ENCODE data around the gene DUSP18.

DNA sequence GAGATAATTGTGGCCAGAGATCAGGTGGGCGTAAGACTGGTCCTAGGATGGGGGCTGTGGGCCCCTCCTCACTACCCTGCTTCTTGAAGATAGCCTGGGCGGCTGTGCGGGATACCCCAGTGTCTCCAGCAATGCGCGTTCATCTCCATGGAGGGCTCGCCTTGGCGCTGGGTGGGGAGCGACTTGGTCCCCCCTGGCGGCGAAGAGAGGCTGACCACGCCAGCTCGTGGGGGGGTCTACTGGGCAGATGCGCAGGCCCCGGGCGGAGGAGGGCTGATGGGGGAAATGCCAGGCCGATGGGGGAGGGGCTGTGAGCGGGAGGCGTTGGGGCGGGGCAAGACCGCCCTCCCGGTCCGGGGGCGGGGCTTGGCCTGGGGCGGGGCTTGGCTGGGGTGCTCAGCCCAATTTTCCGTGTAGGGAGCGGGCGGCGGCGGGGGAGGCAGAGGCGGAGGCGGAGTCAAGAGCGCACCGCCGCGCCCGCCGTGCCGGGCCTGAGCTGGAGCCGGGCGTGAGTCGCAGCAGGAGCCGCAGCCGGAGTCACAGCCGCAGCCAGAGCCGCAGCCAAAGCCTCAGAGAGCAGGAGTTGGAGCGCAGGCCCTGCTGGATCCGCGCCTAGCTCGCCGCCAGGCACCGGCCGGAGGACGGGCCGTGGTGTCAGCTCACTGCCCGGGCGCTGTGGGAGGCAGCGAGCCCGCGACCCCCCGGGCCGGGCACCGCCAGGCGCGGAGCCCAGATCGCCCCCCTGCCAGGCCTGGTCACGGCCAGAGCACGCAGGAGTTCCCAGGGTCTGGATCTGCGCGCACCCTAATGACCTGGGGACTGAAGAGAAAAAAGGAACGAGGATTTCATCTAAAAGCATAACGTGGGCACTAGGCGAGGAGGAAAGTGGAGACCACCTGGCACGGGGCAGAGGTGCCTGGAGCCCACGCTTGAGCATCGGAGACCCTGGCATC is 32.1 kb downstream of the DUSP18 start, which contains the start of gene SLC35E4:
- TF ChIP-seq CTCF (IDR thresholded peaks at IDR 0.05; ENCODE audit: low read depth, low read length) (no peak), EZH2phosphoT487 (IDR thresholded peaks at IDR 0.05; ENCODE audit: low read depth) (no peak)

All from OCI-LY3 (cell line).